HUDEP-2 (cell line): ENCODE results near the gene ACTG1.
A peak's percentile ranks its signal among the peaks of the same experiment; 100 is the strongest.

ENCODE experiments used
- DNase-seq, 76 experiments: peaks; one replicate each; lab custom pipeline; 2025; ENCODE audit not compliant: unreplicated experiment in 76 of 76; lab: John Stamatoyannopoulos, UW

ACTG1 gene

DNA sequence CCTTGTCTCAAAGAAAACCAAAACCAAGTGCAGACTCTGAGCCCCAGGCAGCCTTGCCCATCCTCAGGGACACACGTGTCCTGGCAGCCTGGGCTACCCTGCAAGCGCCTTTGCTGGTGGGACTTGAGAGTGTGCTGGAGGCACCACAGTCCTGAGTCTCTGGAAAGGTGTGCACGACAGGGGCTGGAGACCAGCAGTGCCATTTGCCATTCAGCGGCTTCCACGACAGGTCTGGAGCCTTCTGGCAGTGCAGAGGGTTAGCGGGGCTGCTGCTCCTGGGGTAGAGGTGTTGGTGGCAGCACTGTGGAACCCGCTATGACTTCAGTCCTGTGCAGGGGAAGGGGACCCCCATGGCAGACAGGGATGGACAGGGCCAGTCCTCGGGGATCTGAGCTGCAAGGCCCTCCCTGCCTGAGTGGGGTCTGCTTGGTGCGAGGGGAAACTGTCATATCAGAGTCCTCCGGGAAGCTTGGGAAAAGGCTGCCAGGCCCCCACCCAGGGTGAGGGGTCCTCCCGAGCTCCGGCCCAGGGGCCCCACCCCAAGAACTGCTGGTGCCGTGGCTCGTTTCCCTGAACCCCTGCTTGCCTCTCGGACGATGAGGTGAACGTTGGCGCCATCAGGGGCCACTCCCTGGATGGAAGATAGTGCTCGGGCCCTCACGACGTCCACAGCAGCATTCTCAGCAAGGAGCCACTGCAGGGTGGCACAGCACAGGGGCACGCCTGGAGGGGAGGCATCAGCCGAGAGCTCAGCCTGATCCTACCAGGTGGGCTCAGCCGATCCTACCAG lies 32.8 kb upstream of the ACTG1 start:
- no peak for DNase-seq

DNA sequence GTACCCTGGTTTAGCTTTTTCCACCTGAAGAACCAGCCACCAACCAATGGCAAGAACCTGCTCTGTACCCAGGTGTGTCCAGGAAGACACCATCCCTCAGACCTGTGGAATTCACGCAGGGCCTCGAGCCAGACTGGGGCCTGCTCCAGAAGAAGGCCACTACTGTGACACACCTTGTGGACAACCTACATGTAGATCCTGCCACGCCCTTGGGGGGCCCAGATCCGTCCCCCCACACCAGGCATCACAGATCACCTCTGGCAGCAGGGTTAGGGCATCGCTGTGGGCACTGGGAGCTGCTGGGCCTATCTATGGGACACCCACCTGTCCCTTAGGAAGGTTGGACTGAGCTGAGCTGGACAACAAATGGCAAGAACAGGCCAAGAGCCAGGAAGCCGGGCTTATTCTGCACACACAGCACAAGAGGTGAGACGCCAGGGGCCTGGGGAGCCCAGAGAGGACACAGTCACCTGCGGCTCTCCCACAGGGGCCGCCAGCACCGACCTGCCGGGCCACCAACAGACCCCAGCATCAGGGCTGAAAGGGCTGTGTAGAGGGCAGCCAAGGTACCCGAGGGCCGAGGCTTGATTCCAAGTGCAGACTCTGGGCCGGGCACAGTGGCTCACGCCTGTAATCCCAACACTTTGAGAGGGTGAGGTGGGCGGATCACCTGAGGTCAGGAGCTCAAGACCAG lies 31.8 kb upstream of the ACTG1 start:
- DNase-seq, result no peak

DNA sequence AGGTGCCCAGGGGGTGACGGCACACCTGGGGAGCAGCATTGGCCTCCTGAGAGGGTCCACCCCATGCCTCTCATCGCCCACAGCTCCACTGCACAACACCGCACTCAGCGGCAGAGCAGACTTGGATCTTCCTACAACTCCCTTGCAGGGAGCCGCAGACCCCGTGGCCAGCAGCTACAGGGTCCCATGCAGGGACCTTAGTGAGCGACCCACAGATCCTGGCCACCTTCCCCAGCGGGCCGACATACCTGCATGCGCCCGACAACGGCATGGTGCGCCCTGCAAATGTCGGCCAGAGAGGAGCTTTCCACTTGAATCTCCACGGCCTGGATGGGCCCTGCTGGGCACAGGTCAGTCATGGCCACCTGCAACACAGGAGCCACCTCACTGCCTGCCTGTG lies 31.2 kb upstream of the ACTG1 start:
- DNase-seq, result no peak

DNA sequence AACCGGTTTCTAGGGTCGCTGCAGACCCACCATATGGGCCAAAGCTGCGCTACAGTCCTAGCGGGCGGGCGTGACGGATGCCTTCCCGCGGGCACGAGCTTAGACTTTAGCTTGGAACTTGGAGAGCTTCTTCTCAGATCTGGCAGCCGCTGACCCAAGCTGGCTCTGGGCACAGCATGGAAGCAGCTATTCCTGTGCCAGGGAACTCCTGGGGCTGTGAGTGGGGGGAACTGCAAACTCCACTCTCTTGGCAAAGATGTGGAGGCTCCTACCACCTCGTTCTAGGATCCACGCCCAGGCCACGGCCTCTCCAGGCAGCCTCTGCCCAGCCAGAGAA lies 30.7 kb upstream of the ACTG1 start:
- no peak for DNase-seq

DNA sequence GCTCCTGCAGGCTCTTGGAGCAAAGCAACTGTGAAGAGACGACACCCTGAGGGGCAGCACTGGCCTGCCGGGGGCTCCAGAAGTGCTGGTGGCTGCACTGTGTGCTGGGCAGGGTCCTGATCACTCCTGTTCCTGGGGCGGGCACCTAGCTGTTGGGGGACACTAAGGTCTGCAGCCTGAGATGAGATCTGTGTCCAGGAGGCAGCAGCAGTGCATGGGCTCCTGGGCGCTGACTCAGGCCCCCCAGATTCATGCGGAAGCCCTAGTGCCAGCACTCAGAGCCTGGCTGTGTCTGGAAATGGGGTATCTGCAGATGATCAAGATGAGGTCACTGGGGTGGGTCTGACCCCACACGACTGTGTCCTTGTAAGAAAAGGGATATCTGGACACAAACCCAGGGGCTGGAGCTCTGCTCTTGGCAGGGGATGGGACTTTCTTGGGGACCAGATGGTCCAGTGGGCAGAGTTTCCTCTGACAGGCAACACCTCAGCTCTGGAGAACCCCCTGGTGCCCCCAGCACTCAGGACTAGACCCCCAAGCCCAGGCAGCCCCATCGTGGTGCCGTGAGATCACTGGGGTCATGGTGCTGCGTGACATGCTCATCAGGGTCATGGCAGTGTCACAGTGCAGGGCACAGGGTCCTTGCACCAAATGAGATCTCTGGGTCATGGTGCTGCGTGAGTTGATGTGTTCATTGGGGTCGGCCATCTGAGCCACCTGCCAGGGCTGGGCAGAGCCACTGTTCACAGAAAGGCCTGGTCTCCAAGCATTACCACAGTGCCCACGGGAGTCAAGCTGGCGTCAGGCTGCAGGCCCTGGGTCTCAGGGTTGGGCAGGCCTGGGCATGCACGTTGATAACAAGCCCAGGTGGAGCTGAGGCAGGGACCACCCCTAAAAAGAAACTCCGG lies 30.1 kb upstream of the ACTG1 start:
- no peak for DNase-seq

DNA sequence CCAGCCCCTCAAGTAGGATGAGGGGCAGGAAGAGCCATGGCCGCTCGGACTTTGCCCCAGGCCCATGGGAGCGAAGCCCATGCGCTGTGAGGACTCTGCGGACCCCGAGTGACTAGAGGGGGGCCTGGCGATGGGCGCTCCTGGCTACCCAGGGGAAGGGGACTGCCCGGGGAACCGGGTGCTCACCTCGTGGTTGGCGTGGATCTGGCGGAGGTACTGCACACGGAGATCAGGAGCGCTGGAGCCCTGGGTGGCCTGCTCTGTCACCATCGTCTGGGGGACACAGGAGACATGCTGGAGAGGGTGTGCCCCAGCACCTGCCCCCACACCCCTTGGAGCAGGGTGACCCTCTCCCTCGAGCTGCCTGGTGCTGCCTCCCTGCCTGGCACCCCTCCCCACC lies 28.5 kb upstream of the ACTG1 start:
- DNase-seq, result no peak

DNA sequence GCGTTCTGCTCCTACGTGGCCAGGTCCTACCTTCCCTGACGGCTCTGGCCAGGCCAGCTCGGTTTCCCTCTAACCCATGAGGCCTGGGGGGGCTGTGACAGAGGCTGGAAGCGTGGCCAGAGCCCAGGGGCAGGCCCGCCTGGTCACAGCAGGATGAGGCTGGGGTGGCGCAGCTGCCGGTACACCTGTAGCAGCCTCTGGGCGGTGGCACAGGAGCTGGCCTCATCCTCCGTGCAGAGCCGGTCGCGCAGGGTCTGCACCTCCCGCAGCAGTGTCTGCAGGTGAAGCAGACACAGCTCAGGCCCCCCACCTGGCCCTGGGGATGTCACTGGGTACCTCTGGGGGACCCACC lies 28.1 kb upstream of the ACTG1 start:
- no peak for DNase-seq

DNA sequence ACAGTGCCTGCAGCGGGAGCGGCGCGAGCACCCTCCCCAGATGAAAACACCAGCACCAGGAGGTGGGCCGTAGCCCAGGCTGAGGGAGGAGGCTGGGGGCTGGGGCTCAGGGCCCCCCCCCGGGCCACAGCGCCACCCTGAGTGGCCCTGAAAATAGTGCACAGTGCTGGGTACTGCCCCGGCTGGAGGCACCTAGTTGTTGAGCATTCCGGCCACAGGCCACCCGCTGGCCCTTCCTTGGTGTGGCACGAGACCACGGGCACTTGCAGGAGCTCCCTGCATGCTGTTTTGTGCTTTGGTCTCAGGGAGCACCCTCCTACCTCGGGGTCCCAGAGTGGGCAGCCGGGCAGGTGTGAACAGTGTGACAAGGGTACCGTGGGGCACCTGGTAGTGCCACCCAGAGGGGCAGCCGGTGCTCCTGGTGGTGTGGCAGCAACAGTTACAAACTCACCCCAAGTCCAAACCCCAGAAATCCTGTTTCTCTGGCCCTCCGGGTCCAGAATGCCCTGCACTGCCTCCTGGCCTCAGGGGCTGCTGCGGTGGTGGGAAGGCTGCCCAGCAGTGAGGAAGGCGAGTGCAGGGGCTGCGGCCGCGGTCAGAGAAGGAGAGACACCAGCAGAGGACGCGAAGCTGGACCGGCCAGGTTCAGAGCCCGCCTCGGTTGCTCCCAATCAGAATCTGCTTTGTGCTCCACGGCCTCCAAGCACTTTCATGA lies 27.5 kb upstream of the ACTG1 start:
- DNase-seq, result no peak

DNA sequence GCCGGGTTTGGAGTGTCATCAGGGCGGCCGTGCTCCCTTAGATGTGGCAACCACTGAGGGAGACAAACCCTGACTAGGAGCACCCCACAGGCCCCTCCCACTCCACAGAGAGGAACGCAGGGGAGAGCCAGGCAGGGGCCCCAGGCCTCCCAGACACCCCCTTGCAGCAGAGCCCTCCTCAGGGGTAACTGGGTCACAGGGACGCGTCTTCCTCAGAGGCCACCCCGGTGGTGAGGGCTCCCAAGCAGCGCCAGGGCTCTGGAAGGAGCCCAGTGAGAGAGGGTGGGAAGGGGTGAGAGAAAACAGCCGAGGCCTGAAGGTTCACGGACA lies 26.9 kb upstream of the ACTG1 start:
- no peak for DNase-seq

DNA sequence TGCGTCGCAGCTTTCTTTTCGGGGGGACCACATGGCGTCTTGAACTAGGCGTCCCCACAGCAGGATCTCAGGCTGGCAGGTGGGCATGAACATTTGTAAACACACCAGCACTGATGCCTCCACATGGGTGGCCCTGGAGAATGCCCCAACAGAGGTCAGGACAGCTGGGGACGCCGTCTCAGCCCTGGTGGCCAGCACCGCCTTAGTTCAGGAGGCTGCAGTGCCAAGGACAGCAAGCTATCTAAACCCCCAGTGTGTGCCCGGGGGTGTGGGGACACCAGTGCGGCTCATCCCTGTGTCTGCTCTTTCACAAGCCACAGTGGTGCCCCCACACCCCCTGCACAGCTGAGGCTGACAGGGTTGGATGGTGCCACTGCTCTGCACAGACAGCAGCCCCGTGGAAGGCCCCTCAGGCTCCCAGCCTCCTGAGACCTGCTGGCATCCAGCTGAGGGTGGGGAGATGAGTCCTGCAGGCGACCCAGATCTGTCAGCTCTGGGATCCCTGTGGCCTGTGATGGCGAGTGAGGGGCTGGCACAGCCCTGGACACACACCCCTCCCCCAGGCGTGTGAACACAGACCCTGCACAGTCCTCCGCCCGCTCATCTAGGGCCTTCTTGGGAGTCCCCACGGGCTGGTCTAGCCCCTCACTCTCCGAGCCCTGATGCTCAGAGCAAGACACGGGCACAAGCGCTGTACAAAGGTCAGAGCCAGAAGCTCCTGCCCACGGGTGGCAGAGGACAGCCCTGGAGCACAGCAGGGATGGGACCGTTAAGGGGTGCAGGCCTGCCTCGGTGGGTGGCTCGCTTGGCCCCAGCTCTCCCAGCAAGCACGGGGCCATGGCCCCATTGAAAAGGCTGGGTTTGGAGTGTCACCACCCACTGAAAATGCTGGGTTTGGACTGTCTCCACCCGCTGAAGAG lies 26.3 kb upstream of the ACTG1 start:
- DNase-seq, result no peak

DNA sequence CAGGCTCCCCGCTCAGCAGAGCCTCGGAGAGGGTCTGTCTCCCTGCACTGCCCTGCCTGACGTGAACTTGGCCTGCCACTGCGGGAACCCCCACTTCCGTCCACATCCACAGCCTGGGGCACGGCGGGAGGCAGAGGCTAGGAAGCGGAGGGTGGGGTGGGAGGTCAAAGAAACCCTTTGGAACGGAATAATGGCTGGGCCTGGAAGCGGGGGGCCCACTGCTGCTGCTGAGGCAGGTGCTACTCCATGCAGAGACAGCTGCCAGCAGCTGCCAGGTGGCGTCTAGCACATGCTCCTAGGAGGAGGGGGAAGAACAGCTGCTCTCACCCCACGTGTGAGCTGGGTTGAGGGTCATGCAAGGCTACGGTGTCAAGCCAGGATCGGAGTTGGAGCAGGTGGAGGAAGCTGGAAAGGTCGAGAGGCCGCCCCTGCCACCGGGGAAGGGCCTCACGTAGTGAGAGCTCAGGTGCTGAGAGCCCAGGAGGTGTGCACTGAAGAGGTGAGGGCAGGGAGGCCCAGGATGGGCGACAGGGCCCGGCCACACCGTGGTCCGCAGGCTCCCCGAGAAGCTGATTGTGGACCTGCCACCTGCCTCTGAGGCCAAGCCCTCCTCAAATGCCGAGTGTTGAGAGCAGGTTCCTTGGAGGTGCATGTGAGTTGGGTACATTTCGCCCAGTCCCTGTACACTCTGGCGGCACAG lies 25.4 kb upstream of the ACTG1 start:
- no peak for DNase-seq

DNA sequence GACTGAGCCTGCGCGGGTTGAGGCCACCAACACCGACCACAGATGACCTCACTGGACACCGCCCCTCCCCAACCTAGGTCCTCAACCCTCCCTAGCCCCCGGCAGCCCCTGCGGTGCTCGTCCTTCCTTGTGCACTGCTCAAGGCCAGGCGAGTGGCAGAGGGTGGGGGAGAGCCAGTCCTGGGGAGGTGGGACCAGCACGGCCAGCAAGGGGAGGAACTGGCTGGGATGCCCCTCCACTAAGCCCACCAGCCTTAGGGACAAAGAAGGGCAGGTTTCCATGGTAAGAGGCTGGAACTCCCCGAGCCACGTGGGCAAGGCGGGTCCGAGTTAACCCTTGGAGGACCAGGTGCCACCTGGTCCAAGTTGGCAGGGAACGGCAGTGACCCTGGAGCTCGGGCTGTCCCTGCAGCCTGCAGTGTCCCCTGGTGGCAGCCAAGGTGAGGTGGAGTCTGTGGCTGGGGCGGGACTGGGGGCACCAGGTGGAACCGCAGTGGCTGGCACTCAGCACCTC lies 24.8 kb upstream of the ACTG1 start:
- peak in 7 of 76 experiments; percentile 10 to 27 (median 16) for DNase-seq

DNA sequence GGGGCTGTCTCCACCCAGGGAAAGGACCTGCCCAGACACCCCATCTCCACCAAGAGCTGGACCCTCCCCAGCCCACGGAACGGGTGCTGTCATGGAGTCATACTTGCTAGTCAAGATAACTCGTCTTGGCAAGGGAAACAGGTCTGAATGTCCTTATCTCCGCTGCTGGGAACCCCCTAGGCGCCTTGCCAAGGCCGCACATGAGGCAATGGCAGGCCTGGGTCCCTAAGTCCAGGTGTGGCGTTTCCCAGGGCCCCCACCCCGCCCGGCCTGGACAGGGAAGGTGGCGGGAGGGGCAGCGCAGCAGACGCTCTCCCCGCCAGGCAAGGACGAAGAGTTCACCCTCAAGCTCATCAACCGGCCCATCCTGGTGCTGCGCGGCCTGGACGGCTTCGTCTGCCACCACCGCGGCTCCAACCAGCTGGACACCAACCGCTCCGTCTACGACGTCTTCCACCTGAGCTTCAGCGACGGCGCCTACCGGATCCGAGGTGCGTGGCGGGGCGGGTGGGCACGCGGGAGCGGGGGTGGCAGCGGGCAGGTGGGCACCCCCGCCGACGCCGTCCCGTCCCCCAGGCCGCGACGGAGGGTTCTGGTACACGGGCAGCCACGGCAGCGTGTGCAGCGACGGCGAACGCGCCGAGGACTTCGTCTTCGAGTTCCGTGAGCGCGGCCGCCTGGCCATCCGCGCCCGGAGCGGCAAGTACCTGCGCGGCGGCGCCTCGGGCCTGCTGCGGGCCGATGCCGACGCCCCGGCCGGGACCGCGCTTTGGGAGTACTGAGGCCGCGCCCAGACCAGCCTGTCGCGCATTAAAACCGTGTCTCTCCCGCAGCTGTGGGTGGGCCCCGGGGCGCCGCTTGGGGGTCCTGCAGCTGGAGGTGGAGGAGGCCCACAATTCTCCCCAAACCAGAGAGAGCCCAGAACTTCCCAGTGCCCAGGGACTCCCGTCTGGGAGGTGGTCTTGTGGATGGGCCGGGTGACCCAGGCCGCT lies 24.0 kb upstream of the ACTG1 start:
- peak in 55 of 76 experiments; percentile 14 to 69 (median 40) for DNase-seq

DNA sequence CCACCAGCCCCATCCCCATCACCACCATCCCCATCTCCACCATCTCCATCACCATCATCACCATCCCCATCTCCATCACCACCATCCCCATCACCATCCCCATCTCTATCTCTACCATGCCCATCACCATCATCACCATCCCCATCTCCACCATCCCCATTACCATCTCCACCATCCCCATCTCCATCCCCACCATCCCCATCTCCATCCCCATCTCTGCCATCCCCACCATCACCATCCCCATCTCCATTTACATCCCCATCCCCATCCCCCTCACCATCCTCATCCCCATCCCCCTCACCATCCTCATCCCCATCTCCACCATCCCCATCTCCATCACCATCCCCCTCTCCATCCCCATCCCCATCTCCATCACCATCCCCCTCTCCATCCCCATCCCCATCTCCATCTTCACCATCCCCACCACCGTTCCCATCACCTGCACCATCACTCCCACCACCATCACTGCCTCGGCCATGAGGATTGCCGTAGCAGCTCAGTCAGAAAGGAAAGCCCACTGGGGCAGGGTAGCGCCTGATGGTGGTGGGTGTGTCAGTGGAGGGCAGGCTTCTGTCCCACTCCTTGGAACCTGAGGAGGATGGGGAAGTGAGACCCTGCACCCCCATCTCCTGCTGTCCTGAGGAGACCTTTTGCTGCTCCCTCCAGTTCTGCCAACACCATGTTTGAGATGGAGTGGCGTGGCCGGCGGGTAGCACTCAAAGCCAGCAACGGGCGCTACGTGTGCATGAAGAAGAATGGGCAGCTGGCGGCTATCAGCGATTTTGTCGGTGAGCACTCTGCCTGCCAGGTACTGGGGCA lies 23.1 kb upstream of the ACTG1 start:
- DNase-seq, result no peak

DNA sequence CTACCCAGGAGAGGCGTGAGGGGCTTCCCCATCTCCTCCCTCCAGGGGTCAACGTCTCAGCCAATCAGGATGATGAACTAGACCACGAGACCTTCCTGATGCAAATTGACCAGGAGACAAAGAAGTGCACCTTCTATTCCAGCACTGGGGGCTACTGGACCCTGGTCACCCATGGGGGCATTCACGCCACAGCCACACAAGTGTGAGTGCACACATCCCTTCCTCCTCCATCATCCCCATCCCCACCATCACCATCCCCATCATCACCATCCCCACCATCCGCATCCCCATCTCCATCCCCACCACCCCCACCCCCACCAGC lies 22.4 kb upstream of the ACTG1 start:
- DNase-seq, result no peak

DNA sequence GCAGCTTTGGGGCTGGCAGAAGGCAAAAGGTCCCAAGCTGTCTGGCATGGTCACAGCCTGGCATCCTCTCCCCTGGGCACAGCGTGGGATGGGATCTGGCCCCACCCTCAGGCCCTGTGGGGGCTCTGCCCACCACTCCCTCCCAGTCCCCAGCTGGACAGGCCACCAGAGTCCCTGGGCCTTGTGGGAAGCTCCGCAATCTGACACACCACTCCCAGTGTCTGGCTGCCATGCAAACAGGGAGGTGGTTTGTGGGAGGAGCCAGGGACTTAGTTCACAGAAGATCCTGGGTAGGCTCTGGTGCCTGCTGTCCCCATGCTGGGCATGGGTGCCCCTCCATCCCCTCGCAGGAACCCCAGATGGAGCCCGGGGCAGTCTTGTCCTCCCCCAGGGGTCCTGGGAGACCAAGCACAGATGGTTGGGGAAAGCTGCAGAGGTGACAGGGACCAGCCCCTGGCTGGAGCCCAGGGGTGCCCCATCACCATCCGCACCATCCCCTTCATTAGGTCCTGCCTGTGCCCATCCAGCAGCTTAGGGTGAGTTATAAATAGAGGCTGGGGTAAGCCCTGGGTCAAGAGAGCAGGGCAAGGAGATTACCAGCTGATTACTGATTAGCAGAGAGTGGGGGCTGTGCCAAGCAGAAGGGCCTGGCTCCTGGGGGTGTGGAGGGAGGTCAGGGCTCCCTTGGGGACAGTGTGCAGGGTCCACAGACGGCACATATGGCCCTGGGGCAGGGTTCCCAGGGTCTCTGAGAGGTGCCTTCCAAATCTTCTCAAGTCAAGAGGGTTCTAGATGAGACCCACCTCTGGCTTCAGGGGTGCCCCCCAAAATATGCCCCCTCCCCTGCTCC lies 21.8 kb upstream of the ACTG1 start:
- peak in 2 of 76 experiments; percentile 17 to 27 for DNase-seq
